ENCODE results near the gene MRPS14. TPM values are rescaled to one million over a fixed set of nuclear protein-coding genes. Genes with fewer than 3 reads are reported as not detected.

The MRPS14 gene
- total and polyA plus RNA-seq, 2 of the 4 experiments (the other 2 are of a cell fraction), result 22.0 to 23.1 TPM

- no peaks in the 10 kb centered on the region for H3K9me1 ChIP-seq (ENCODE audit: insufficient read depth, low read length)
- no peak within 1 kb of the TSS for H3K56ac ChIP-seq (ENCODE audit: extremely low read depth, insufficient read depth, low read length)
- ChIA-PET CTCF (no interaction called here), POLR2A (ENCODE audit: unreplicated experiment) (no interaction called here)
- no peak within 1 kb of the TSS for H3K4me3 ChIP-seq (ENCODE audit: insufficient read depth, low read depth, low read length)
- no peak within 1 kb of the TSS for H2BK5ac ChIP-seq (ENCODE audit: low read depth, low read length, poor library complexity, severe bottlenecking)
- H3K36me3 ChIP-seq (ENCODE audit: control insufficient read depth, insufficient read depth, low read length), result no peaks in the 10 kb centered on the region
- no peak within 1 kb of the TSS for H2BK20ac ChIP-seq (ENCODE audit: low read depth, low read length)
- ATAC-seq (ENCODE audit: low read depth), result no peak
- H2AK5ac ChIP-seq (ENCODE audit: low read depth, low read length), result no peak within 1 kb of the TSS
- no peaks in the 10 kb centered on the region for H3K9me3 ChIP-seq (ENCODE audit: control insufficient read depth, insufficient read depth, low read length)
- no peaks in the 10 kb centered on the region for H4K20me1 ChIP-seq (ENCODE audit: insufficient read depth, low read length)
- no peak within 1 kb of the TSS for H2BK120ac ChIP-seq (ENCODE audit: low read depth, low read length)
- no peaks in the 10 kb centered on the region for H3K79me1 ChIP-seq (ENCODE audit: low read depth in 1 of 2, low read length in 2 of 2)
- DNase-seq, result no peak
- H3K4me1 ChIP-seq (ENCODE audit: control insufficient read depth, insufficient read depth, low read length), result no peaks in the 10 kb centered on the region
- H3K4ac ChIP-seq (ENCODE audit: low read depth, low read length), result no peak within 1 kb of the TSS
- H3K4me2 ChIP-seq (ENCODE audit: low read depth, low read length), result no peak within 1 kb of the TSS
- dilution Hi-C loops (cut with HindIII; ENCODE audit: low sequenced_read_pairs, unreplicated experiment), result no loop called here
- TF ChIP-seq ELK1 (IDR thresholded peaks at IDR 0.05; ENCODE audit: borderline replicate concordance, low read depth, low read length) (no peak), MAZ (IDR thresholded peaks at IDR 0.05; ENCODE audit: borderline replicate concordance, low read depth, low read length) (no peak), USF2 (IDR thresholded peaks at IDR 0.05; ENCODE audit: low read depth, low read length) (no peak), NFE2L2 (IDR thresholded peaks at IDR 0.05; ENCODE audit: low read depth, low read length) (no peak), RCOR1 (IDR thresholded peaks at IDR 0.05; ENCODE audit: insufficient replicate concordance, low read length) (no peak), RAD21 (IDR thresholded peaks at IDR 0.05; ENCODE audit: low read length) (no peak), CTCF (conservative IDR thresholded peaks at IDR 0.05; ENCODE audit: low read depth, low read length) (no peak), RFX5 (IDR thresholded peaks at IDR 0.05; ENCODE audit: low read depth, low read length) (no peak), CEBPB (IDR thresholded peaks at IDR 0.05; ENCODE audit: low read depth, low read length) (no peak), BHLHE40 (IDR thresholded peaks at IDR 0.05; ENCODE audit: low read depth, low read length) (no peak)
- no peak within 1 kb of the TSS for H3K14ac ChIP-seq (replicated peaks; ENCODE audit: low read depth, low read length)
- no peak within 1 kb of the TSS for H3K9ac ChIP-seq (ENCODE audit: low read depth, low read length)
- no peak within 1 kb of the TSS for H4K8ac ChIP-seq (ENCODE audit: low read depth in 2 of 2, low read length in 2 of 2)
- no peak within 1 kb of the TSS for H3K18ac ChIP-seq (ENCODE audit: low read depth, low read length)
- H3K23ac ChIP-seq (ENCODE audit: low read depth, low read length), result no peak within 1 kb of the TSS
- no peak within 1 kb of the TSS for H2BK15ac ChIP-seq (ENCODE audit: low read depth, low read length)
- intact Hi-C loops (cut with micrococcal nuclease), result no loop called here
- BruUV-seq (replicated peaks), result no TSS peak
- H2AK9ac ChIP-seq (replicated peaks; ENCODE audit: low read depth, low read length, poor library complexity), result no peak within 1 kb of the TSS
- WGBS, 2 experiments (ENCODE audit: extremely low coverage in 2 of 2, insufficient read length in 1 of 2), result no CpG with 5 or more reads among the region's 9 CpGs
- H4K91ac ChIP-seq (ENCODE audit: insufficient read depth, low read depth, low read length), result no peak within 1 kb of the TSS
- in situ Hi-C loops (cut with MboI; ENCODE audit: low sequenced_read_pairs), result no loop called here
- peaks cover 8% of the 10 kb centered on the region for H3K27me3 ChIP-seq (ENCODE audit: control insufficient read depth, insufficient read depth, low read length)
- H2AFZ ChIP-seq (replicated peaks; ENCODE audit: low read length, poor library complexity), result no peak within 1 kb of the TSS
- no peak within 1 kb of the TSS for H3K27ac ChIP-seq (ENCODE audit: insufficient read depth, low read length)
- H4K5ac ChIP-seq (ENCODE audit: low read depth, low read length), result no peak within 1 kb of the TSS
Measured at GRCh38 chr1:175067362-175068106, 44.3 kb upstream of the MRPS14 start, which contains the start of gene TNN. Gene TNN, plus strand, starts transcription at chr1:175067833. Its CDS starts 9,586 bp downstream, at chr1:175077419.

All from IMR-90 (cell line).